Left renal cortex interstitium (tissue), 4 donors: ENCODE data around the gene SHROOM3. TPM values are rescaled to one million over a fixed set of nuclear protein-coding genes. Genes with fewer than 3 reads are reported as not detected.

Source experiments
- DNase-seq, 4 donors: peaks; one replicate each; pipeline ENCODE4 v3.0.0-alpha.2; 2013; ENCODE audit warnings: low read depth in 4 of 4, low spot score in 2 of 4, missing footprints in 1 of 4
- polyA plus RNA-seq, 4 donors: library from polyadenylated mRNA; unstranded; fragments of 120-200 nt; gene quantifications; one replicate each; pipeline ENCODE4 v1.2.1, GENCODE V29; 2013; ENCODE audit not compliant: insufficient read length in 4 of 4

SHROOM3 gene
- polyA plus RNA-seq, 4 donors, result 31.8 to 45.9 (median 37.8) TPM

GRCh38 chr4:76562836-76563453 lies 127.9 kb downstream of the SHROOM3 start:
- no peak for DNase-seq

GRCh38 chr4:76563454-76564122 lies 128.6 kb downstream of the SHROOM3 start:
- no peak for DNase-seq

- no peak for DNase-seq
These were observed 129.3 kb downstream of the SHROOM3 start for GRCh38 chr4:76564123-76564915.

GRCh38 chr4:76568262-76568661 lies 133.2 kb downstream of the SHROOM3 start:
- no peak for DNase-seq

GRCh38 chr4:76569225-76569624 lies 134.2 kb downstream of the SHROOM3 start:
- no peak for DNase-seq

GRCh38 chr4:76569706-76570105 lies 134.7 kb downstream of the SHROOM3 start:
- no peak for DNase-seq

- DNase-seq, result no peak
These were observed 135.3 kb downstream of the SHROOM3 start for GRCh38 chr4:76570141-76570973.

GRCh38 chr4:76571274-76571673 lies 136.2 kb downstream of the SHROOM3 start:
- DNase-seq, result no peak

- DNase-seq, result no peak
These were observed 137.2 kb downstream of the SHROOM3 start for GRCh38 chr4:76572224-76572623.

- no peak for DNase-seq
These were observed 141.8 kb downstream of the SHROOM3 start for GRCh38 chr4:76576824-76577223.

- DNase-seq, result no peak
These were observed 143.1 kb downstream of the SHROOM3 start for GRCh38 chr4:76578002-76578560.

GRCh38 chr4:76579596-76580375 lies 144.8 kb downstream of the SHROOM3 start:
- no peak for DNase-seq

- no peak for DNase-seq
These were observed 146.3 kb downstream of the SHROOM3 start for GRCh38 chr4:76581077-76581962.

- DNase-seq, result no peak
These were observed 147.2 kb downstream of the SHROOM3 start for GRCh38 chr4:76582074-76582816.

- DNase-seq, result no peak
These were observed 147.7 kb downstream of the SHROOM3 start for GRCh38 chr4:76582817-76583087.

- no peak for DNase-seq
These were observed 149.5 kb downstream of the SHROOM3 start for GRCh38 chr4:76584241-76585152.

GRCh38 chr4:76585272-76585671 lies 150.2 kb downstream of the SHROOM3 start:
- no peak for DNase-seq
